GM18511 (cell line): ENCODE results near the gene KRT24.
"Not testable (repeated sequence)": the region's sequence is repeated elsewhere in the genome, so short reads cannot be mapped to it uniquely, and the experiment has no call there.

Source experiments
- ATAC-seq: cut with Tn5 transposase; IDR thresholded peaks from one replicate; pipeline ENCODE4 v1.9.1; 2021; ENCODE audit warnings: mild to moderate bottlenecking, moderate library complexity; ENCODE audit not compliant: unreplicated experiment

The KRT24 gene

GRCh38 chr17:40703652-40704051, at the start of gene KRT24:
KRT24 (minus strand) TSS chr17:40703752; CDS start chr17:40703693, 59 bp downstream.
- no peak for ATAC-seq

DNA sequence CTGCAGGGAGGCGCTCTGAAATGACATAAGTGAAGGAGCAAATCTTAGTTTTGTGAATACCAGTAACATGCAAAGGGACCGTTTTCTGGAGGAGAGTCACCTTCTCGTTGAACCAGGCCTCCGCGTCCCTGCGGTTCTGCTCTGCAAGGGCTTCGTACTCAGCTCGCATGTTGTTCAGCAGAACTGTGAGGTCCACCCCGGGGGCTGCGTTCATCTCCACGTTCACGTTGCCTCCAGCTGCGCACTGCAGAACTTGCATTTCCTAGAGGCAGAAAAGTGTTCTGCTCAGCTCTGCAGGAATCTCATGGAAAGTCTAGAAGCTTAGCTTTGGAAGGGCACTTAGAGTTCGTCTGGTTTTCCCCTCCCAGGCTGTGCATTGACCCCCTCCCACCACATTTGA, 47.5 kb upstream of the KRT24 start:
- ATAC-seq, result no peak

- ATAC-seq, result no peak
These were observed 46.8 kb upstream of the KRT24 start for GRCh38 chr17:40750391-40750790.

DNA sequence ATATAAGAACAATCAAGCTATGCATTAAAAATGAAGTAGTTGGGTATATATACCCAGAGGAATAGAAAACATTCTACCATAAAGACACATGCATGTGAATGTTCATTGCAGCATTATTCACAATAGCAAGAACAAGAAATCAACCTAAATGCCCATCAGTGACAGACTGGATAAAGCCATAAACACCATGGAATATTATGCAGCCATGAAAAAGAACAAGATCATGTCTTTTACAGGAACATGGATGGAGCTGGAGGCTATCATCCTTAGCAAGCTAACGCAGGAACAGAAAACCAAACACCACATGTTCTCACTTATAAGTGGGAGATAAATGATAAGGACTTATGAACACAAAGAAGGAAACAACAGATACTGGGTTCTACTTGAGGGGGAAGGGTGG, 45.1 kb upstream of the KRT24 start:
- not testable (repeated sequence) for ATAC-seq

DNA sequence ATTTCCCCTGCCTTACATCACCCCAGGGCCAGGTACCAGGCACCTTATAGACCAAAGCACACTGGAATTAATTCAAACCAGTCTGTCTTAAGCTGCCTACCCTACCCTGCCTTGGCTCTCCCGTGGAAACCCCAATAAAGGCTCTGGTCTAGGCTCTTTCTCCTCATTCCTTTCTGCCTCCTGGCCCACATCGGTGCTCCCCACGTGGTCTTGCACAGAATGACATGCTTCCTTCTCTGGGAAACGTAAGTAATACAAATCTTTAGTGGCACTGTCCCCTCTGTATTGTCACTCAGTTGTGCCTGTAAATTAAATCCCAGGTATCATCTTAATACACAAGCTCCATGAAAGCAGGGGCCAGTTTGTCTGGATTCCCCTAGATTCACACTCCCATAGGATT, 35.0 kb upstream of the KRT24 start:
- no peak for ATAC-seq

DNA sequence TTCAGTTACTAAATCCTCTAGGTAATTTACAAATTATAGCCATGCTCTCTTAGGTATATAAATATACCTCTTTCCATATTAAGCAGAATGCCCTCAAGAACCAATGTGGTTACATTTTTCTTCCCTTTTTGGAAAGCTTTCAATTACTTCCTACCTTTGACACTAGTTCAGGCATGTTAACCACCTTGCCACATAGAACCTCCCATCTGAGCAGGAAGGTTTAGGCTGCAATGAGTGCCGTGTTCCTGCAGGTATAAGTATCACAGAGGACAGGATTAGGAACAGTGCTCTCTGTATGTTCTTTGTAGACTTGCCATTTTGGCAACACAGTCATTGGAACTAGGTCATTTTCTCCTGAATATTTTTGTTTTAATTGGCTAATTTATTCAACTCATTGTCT, 31.5 kb upstream of the KRT24 start:
- ATAC-seq, result no peak

DNA sequence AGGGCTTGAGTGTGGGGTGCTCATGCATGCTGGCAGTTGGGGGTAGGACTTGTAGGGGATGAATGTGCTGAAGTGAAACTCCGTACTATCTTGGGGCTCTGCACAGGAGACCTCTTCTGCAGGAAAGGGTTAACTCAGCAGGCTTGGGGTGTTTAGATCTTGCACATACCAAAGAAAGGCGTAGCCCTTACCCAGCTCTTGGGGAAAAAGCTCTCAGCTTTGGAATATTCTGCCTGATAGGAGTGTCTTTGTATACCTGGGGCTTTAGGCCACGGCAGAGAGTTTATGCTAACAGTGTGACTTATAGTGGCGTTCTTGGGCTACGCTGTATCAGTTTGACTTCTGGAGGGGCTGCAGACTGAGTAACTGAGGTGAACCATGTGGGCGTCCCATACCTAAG, 30.5 kb upstream of the KRT24 start:
- ATAC-seq, result no peak

- ATAC-seq, result no peak
These were observed 27.4 kb upstream of the KRT24 start for GRCh38 chr17:40730970-40731369.

DNA sequence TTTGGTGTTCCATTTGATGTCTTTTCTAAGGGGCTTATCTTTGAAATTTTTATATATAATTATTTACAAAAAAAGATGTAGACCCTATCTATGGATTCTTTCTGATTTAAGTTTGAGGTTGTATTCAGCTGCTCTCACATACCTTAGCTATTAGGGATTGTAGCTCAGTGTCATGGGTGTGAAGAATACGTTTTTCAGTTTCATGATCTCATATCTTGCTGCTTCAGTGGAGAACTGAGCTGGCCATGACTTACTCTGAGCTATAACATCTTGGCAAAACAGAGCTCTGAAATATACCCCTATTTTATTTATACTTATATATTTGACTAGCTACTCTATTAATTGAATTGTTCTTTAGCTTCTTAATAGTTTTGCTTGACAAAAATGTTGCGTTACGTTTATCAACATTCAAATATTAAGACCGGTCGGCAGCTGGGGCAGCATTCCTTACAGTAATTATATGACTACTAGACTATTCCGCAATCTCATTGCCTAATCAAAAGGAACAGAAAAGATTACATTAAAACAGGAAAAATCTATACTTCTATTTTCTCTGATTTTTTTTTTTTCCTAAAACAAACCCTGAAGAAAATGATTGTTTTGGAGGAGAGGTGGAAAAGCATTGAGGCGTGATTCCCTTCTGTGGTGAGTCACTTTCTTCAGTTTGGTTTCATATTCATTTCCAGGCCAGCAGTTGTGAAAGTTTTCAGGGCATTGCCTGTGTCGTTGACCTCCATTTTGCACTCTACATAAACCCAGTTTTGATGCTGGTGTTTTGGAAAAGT, 24.1 kb upstream of the KRT24 start:
- ATAC-seq, result no peak

DNA sequence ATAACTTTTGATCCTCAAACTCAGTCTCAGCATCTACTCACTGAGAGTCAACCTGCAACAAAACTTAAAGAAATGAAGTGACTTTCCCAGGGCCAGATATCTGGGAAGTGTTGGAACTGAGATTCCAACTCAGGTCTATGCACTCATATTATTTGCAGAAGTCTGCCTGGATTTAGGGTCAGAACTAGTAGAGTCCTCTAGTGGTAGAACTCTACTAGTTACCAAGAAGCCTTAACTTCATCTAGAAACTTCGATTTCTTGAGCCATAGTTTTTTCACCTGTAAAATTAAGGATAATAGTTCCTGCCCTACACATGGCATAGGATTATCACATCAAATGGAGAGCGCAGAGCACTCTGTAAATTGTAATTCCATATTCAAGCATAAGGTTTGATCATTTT, 23.4 kb upstream of the KRT24 start:
- no peak for ATAC-seq

DNA sequence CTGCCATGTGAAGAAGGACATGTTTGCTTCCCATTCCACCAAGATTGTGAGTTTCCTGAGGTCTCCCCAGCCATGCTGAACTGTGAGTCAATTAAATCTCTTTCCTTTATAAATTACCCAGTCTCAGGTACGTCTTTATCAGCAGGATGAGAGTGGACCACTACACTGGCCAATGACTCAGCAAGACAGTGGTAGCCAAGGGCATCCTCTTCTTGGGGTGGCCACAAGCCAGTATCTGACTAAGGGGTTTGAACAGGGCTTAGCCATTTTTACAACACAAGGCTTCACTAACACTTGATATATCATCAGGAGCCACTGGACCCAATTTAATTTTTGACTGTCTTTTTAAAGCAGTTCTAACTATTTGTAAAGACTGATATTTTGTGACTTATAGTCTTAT, 21.1 kb upstream of the KRT24 start:
- no peak for ATAC-seq

DNA sequence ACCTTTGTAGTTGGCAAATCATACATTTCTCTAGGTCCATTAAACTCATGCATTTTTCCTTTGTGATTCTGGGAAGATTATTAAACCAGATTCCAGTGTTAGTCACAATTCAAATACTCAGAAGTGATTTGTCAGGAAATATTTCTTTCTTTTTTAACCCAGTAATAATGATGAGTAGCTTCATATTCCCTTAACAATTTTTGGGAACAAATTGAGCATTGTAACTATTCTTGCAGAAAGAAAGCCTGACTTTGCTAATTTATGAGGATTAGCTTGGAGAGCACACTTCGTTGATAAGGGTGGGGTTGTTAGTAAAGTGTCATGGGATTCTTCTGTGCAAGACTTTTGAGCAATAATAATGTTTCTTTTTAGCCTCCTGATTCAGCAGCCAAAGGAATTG, 18.7 kb upstream of the KRT24 start:
- ATAC-seq, result no peak

DNA sequence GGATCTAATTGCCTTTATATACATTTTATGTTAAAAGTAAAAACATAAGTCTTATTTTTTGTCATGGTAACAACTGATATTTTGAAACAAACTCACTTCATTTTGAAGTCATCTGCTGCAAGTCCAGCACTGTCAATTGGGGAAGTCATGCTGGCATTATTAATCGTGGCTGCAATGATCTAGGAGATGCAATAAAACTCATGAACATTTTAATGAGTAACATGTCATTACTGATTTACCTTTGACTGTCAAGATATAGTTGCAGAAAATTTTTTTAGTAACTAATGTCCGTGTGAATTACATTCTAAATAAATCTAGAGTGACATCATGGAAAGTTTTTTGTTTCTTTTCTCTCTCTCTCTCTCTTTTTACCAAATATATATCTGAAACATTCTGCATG, 17.3 kb upstream of the KRT24 start:
- ATAC-seq, result no peak

DNA sequence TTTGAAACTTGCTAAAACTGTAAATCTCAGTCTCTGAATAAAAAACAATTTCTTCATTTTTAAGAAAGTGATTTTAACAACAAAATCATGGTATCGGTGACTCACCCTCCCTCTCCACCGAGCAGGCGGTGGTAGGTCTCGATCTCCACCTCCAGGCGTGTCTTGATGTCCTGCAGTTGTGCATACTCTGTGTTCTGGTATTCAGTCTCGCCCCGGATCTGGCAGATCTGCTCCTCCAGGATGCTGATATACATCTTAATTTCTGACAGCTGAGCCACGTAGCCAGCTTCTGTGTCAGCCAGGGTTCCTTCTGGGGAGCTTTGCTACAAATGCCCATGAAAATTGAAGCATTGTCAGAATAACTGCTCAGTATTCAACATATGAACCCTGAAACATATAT, 15.4 kb upstream of the KRT24 start:
- ATAC-seq, result no peak

- no peak for ATAC-seq
These were observed 14.2 kb upstream of the KRT24 start for GRCh38 chr17:40717776-40718175.

DNA sequence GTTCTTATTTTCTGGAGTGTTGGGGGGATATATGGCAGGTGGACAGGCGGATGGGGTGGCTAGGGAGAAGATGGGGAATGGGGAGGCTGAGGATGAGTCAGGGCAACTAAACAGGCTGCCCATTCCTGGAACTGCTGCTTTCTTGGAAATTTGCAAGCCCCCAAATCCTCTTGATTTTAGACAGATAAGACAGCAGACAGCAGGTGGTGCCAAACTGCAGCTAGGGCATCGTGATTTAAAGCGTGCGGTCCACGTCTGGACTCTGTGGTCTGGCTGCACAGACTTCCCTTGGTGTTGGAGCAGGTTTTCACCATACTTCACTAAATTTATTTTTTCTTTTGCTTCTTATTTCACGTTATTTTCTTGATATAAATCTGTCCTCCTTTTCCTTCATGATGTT, 10.9 kb upstream of the KRT24 start:
- ATAC-seq, result no peak

DNA sequence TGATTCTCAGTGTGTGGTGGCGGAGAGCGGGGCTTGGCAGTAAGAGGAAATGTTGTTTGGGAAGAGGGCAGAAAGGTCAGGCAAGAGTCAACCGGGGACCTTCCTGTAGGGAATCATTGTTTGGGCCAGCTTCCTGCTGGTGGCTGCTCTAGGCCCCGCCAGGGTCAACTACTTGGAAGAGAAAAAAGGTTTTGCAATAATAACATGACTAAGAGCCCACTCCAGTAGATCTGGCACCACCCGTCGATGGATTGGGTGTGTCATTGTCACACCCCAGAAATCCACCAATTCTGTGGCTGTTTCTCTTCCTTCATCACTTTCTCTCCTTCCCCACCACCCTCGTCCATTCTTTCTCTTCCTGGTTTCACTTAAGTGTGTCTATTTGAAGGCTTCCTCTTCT, 4.2 kb upstream of the KRT24 start:
- no peak for ATAC-seq

- no peak for ATAC-seq
These were observed 2.0 kb upstream of the KRT24 start for GRCh38 chr17:40705584-40705983.

DNA sequence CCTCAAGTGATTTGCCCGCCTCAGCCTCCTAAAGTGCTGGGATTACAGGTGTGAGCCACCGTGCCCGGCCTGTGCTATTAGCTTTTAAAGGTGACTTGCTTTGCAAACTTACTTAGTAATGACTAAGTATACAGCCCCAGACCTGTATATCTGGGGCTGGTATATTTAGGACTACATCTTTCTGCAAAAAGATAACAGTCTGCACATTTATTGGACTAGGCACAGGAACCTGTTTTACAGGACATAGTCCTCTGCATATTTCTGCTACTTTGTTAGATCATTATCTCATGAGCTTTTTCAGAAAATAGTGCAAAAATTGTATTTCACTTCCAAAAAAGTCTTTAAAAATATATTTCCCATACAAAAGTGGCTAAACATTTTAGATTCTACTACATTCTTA, 1.3 kb downstream of the KRT24 start:
- ATAC-seq, result no peak

DNA sequence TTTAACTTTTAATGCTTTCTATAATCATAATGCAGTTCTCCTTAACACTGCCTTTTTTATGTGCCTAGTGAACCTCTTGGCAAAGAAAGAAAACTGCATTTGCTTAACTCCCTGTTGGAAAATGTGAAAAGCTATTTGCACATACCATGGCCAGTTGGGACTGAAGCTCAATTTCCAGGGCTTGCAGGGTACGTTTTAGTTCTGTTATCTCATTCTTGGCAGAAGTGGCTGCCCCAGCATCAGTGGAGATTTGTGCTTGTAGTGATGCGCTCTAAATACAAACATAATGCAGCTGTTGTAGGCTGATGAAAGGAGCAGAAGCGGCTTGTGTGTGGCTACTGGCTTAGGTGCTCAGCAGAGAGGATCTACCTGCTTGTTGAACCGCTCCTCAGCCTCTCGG, 3.7 kb downstream of the KRT24 start:
- ATAC-seq, result no peak

- no peak for ATAC-seq
These were observed 4.2 kb downstream of the KRT24 start for GRCh38 chr17:40699371-40699770.

- ATAC-seq, result no peak
These were observed 6.3 kb downstream of the KRT24 start for GRCh38 chr17:40697297-40697696.

- no peak for ATAC-seq
These were observed 6.9 kb downstream of the KRT24 start for GRCh38 chr17:40696651-40697072.
